Liver (tissue), 9 donors: ENCODE data around the gene MOSPD2. TPM values are rescaled to one million over a fixed set of nuclear protein-coding genes. Genes with fewer than 3 reads are reported as not detected.

Experiments
- DNase-seq: peaks from one replicate; pipeline ENCODE4 v3.0.0-alpha.2; 2017; ENCODE audit warnings: low spot score
- H3K27ac ChIP-seq, 2 donors: one replicate each; pipeline ENCODE4 v1.7.0; 2013; ENCODE audit warnings: inconsistent platforms in 2 of 2, low read length in 2 of 2, control low read depth in 1 of 2, low read depth in 1 of 2, mild to moderate bottlenecking in 1 of 2
- H3K27me3 ChIP-seq, 4 donors: one replicate each; pipeline versions ENCODE4 v1.6.1 to v1.7.0; 2013; ENCODE audit warnings: low read length in 3 of 4, inconsistent platforms in 1 of 4, mild to moderate bottlenecking in 1 of 4, moderate library complexity in 1 of 4; ENCODE audit not compliant: control insufficient read depth in 4 of 4, insufficient read depth in 4 of 4
- H3K36me3 ChIP-seq, 4 donors: one replicate each; pipeline versions ENCODE4 v1.6.1 to v1.7.0; 2013; ENCODE audit warnings: low read length in 3 of 4, mild to moderate bottlenecking in 3 of 4, low read depth in 1 of 4, moderate library complexity in 1 of 4; ENCODE audit not compliant: control insufficient read depth in 4 of 4, insufficient read depth in 3 of 4
- H3K4me1 ChIP-seq, 4 donors: one replicate each; pipeline versions ENCODE4 v1.6.1 to v1.7.0; 2013; ENCODE audit warnings: low read length in 3 of 4, mild to moderate bottlenecking in 3 of 4, moderate library complexity in 1 of 4; ENCODE audit not compliant: control insufficient read depth in 4 of 4, insufficient read depth in 4 of 4
- H3K4me3 ChIP-seq, 3 donors: one replicate each; pipeline versions ENCODE4 v1.6.1 to v1.7.0; 2013; ENCODE audit warnings: low read length in 3 of 3, control low read depth in 1 of 3, low read depth in 1 of 3, mild to moderate bottlenecking in 1 of 3
- H3K9ac ChIP-seq, 2 donors: one replicate each; pipeline ENCODE4 v1.7.0; 2013; ENCODE audit warnings: low read length in 2 of 2, mild to moderate bottlenecking in 2 of 2, moderate library complexity in 2 of 2, control low read depth in 1 of 2, low read depth in 1 of 2
- H3K9me3 ChIP-seq, 4 donors: one replicate each; pipeline versions ENCODE4 v1.6.1 to v1.7.0; 2013; ENCODE audit warnings: low read length in 3 of 4; ENCODE audit not compliant: control insufficient read depth in 4 of 4
- EGR1 ChIP-seq, 2 donors: IDR thresholded peaks; 2 replicates each; pipeline ENCODE4 v1.6.1; 2016 to 2018; ENCODE audit warnings: antibody characterized with exemption in 2 of 2, low read depth in 2 of 2
- FOXA1 ChIP-seq: IDR thresholded peaks from 2 replicates; pipeline ENCODE4 v1.6.1; 2016; ENCODE audit warnings: antibody characterized with exemption
- FOXA2 ChIP-seq: IDR thresholded peaks from 2 replicates; pipeline ENCODE4 v1.6.1; 2016; ENCODE audit warnings: antibody characterized with exemption
- HNF4A ChIP-seq, 2 donors: conservative IDR thresholded peaks; 2 replicates each; pipeline ENCODE4 v1.6.1; 2016; ENCODE audit warnings: antibody characterized with exemption in 2 of 2, mild to moderate bottlenecking in 2 of 2
- HNF4G ChIP-seq: IDR thresholded peaks from 2 replicates; pipeline ENCODE4 v1.6.1; 2016; ENCODE audit warnings: antibody characterized with exemption
- JUND ChIP-seq, 2 donors: IDR thresholded peaks; 2 replicates each; pipeline ENCODE4 v1.6.1; 2016; ENCODE audit warnings: antibody characterized with exemption in 2 of 2
- NR2F2 ChIP-seq: IDR thresholded peaks from 2 replicates; pipeline ENCODE4 v1.6.1; 2016; ENCODE audit warnings: antibody characterized with exemption
- SP1 ChIP-seq: IDR thresholded peaks from 2 replicates; pipeline ENCODE4 v1.6.1; 2018; ENCODE audit warnings: antibody characterized with exemption, mild to moderate bottlenecking
- TAF1 ChIP-seq: conservative IDR thresholded peaks from 2 replicates; pipeline ENCODE4 v1.6.1; 2016; ENCODE audit warnings: antibody characterized with exemption, mild to moderate bottlenecking
- YY1 ChIP-seq: IDR thresholded peaks from 2 replicates; pipeline ENCODE4 v1.6.1; 2016; ENCODE audit warnings: antibody characterized with exemption, mild to moderate bottlenecking
- WGBS: extraction: QIAGEN DNeasy Blood & Tissue Kit; methylation state at CpG from one replicate; pipeline ENCODE4 v1.1.7; 2013; 5-methylcytosine and 5-hydroxymethylcytosine counted together
- polyA plus RNA-seq, 2 donors: library from polyadenylated mRNA; stranded (reverse) in 1 of 2; unstranded in 1 of 2; fragments of 200-250 nt in 1 of 2; fragments of >200 nt in 1 of 2; fragmentation: Nextera tagmentation in 1 of 2; extraction: Ambion mirVana in 1 of 2; gene quantifications; one replicate each; pipeline versions ENCODE4 v1.2.1 to v1.2.3, GENCODE V29; 2013 to 2015
- total RNA-seq, 2 donors: library from RNA; depleted of rRNA; stranded (reverse); fragments of >200 nt; gene quantifications; one replicate each; pipeline ENCODE4 v1.2.3, GENCODE V29; 2014
- TF ChIP-seq, protein P1 (sequence below): IDR thresholded peaks from 2 replicates; pipeline ENCODE4 v1.6.1; 2016; ENCODE audit warnings: antibody characterized with exemption
- TF ChIP-seq, protein P2 (sequence below): IDR thresholded peaks from 2 replicates; pipeline ENCODE4 v1.6.1; 2016; ENCODE audit warnings: antibody characterized with exemption
- TF ChIP-seq, protein P3 (sequence below): IDR thresholded peaks from 2 replicates; pipeline ENCODE4 v1.6.1; 2016; ENCODE audit warnings: antibody characterized with exemption, mild to moderate bottlenecking
- donor health status: healthy.
- donor health status: healthy.
- donor health status: healthy.
- donor health status: healthy.
- donor health status: healthy.

MOSPD2 gene
- total and polyA plus RNA-seq, 4 donors, result 3.0 to 9.1 (median 4.9) TPM

GRCh38 chrX:14956813-14957582 is 83.8 kb downstream of the MOSPD2 start (continued):
- no peak for TF ChIP-seq EGR1 (IDR thresholded peaks at IDR 0.05; ENCODE audit: low read depth in 2 of 2)
- no peak for TF ChIP-seq FOXA1
- TF ChIP-seq, protein P1, sequence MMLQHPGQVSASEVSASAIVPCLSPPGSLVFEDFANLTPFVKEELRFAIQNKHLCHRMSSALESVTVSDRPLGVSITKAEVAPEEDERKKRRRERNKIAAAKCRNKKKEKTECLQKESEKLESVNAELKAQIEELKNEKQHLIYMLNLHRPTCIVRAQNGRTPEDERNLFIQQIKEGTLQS, result no peak
- no peak for TF ChIP-seq FOXA2

DNA sequence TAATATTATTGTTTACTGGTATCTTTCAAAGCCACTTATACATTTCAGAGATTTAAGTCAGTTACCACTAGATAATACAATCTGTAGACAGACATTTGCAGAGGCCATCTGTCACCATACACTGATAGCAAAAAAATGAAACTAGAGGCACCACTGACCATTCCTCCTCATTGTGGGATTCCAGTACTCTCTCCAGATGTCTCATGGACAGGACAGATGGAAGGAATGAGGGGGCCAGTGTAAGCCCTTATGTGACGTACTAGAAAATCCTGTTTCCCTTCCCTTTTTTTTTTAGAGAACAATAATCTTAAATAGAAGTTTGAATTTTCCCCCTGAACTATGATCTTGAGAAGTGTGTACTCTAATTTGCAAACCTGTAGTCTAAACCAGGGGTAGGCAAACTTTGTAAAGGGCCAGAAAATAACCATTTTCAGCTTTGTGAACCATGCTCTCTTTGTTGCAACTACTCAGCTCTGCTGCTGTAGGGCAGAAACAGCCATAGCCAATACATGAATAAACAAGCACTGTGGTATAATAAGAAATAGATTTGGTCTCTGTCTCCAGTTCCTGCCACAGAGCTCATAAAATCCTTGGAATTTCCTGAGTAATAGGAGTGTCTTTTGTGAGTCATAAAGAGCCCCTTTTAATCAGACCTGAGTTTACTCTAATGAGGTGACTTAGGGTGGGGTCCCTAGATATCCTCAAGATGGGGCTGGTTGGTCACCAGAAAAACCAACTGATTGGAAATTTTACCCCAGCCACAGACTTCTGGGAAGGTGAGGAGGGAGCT is 90.4 kb downstream of the MOSPD2 start:
- Histone ChIP-seq H3K9me3 (no peaks in the 10 kb centered on the region), H3K4me3 (no peak overlapping the region), H3K4me1 (no peaks in the 10 kb centered on the region), H3K27ac (no peak overlapping the region), H3K9ac (no peak overlapping the region), H3K27me3 (no peaks in the 10 kb centered on the region), H3K36me3 (no peaks in the 10 kb centered on the region)
- no peak for TF ChIP-seq HNF4G
- no peak for TF ChIP-seq TAF1
- TF ChIP-seq, protein P2, sequence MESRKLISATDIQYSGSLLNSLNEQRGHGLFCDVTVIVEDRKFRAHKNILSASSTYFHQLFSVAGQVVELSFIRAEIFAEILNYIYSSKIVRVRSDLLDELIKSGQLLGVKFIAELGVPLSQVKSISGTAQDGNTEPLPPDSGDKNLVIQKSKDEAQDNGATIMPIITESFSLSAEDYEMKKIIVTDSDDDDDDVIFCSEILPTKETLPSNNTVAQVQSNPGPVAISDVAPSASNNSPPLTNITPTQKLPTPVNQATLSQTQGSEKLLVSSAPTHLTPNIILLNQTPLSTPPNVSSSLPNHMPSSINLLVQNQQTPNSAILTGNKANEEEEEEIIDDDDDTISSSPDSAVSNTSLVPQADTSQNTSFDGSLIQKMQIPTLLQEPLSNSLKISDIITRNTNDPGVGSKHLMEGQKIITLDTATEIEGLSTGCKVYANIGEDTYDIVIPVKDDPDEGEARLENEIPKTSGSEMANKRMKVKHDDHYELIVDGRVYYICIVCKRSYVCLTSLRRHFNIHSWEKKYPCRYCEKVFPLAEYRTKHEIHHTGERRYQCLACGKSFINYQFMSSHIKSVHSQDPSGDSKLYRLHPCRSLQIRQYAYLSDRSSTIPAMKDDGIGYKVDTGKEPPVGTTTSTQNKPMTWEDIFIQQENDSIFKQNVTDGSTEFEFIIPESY, result no peak
- TF ChIP-seq SP1, result no peak
- TF ChIP-seq FOXA1, result no peak
- no peak for TF ChIP-seq NR2F2
- no peak for TF ChIP-seq HNF4A (conservative IDR thresholded peaks at IDR 0.05)
- no peak for DNase-seq
- 68% methylated on average over 1 of the region's 1 CpG for WGBS

DNA sequence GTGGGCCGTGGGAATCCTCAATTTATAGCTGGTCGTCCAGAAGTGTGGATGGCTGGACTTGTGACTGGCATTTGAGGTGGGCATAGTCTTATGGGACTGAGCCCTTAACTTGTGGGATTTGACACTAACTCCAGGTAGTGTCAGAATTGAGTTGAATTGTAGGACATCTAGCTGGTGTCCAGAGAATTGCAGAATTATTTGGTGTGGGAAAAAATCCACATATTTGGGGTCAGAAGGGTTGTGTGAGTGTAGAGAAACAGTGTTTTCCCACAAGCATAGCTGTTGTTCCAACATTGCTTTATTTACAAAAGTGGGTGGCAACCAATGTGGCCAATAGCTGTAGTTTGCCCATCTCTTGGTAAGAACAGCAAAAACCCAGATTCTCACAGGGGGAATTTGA is 91.3 kb downstream of the MOSPD2 start:
- DNase-seq, result no peak
- WGBS, result 77% methylated on average over 2 of the region's 2 CpGs
- Histone ChIP-seq H3K4me1 (no peaks in the 10 kb centered on the region), H3K36me3 (no peaks in the 10 kb centered on the region), H3K9ac (no peak overlapping the region), H3K9me3 (no peaks in the 10 kb centered on the region), H3K4me3 (no peak overlapping the region), H3K27me3 (no peaks in the 10 kb centered on the region), H3K27ac (no peak overlapping the region)
- TF ChIP-seq HNF4G, result no peak
- no peak for TF ChIP-seq TAF1
- no peak for TF ChIP-seq JUND (IDR thresholded peaks at IDR 0.05)
- TF ChIP-seq, protein P3, sequence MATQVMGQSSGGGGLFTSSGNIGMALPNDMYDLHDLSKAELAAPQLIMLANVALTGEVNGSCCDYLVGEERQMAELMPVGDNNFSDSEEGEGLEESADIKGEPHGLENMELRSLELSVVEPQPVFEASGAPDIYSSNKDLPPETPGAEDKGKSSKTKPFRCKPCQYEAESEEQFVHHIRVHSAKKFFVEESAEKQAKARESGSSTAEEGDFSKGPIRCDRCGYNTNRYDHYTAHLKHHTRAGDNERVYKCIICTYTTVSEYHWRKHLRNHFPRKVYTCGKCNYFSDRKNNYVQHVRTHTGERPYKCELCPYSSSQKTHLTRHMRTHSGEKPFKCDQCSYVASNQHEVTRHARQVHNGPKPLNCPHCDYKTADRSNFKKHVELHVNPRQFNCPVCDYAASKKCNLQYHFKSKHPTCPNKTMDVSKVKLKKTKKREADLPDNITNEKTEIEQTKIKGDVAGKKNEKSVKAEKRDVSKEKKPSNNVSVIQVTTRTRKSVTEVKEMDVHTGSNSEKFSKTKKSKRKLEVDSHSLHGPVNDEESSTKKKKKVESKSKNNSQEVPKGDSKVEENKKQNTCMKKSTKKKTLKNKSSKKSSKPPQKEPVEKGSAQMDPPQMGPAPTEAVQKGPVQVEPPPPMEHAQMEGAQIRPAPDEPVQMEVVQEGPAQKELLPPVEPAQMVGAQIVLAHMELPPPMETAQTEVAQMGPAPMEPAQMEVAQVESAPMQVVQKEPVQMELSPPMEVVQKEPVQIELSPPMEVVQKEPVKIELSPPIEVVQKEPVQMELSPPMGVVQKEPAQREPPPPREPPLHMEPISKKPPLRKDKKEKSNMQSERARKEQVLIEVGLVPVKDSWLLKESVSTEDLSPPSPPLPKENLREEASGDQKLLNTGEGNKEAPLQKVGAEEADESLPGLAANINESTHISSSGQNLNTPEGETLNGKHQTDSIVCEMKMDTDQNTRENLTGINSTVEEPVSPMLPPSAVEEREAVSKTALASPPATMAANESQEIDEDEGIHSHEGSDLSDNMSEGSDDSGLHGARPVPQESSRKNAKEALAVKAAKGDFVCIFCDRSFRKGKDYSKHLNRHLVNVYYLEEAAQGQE, result no peak
- no peak for TF ChIP-seq YY1
- TF ChIP-seq, protein P1, result no peak
- TF ChIP-seq FOXA1, result no peak
- TF ChIP-seq NR2F2, result no peak
- TF ChIP-seq, protein P2, result no peak
- no peak for TF ChIP-seq EGR1 (IDR thresholded peaks at IDR 0.05; ENCODE audit: low read depth in 2 of 2)
